Activated T-cell treated with anti-CD3 and anti-CD28 coated beads, Interleukin-2, amount 50 U/mL, for 24 hours (primary cell): ENCODE measurements around the gene HCN2.
"Not testable (repeated sequence)": the region's sequence is repeated elsewhere in the genome, so short reads cannot be mapped to it uniquely, and the experiment has no call there.

Experiments
- DNase-seq: peaks from one replicate; pipeline ENCODE4 v3.0.0-alpha.2; 2020
- H3K27ac Mint-ChIP-seq: 2 replicates; pipeline ENCODE4 v1.8.0; 2020; ENCODE audit warnings: mild to moderate bottlenecking, mixed read lengths
- H3K27me3 Mint-ChIP-seq: 2 replicates; pipeline ENCODE4 v1.8.0; 2020; ENCODE audit warnings: mixed read lengths
- H3K36me3 Mint-ChIP-seq: 2 replicates; pipeline ENCODE4 v1.8.0; 2020; ENCODE audit warnings: low read depth, mixed read lengths
- H3K4me1 Mint-ChIP-seq: 2 replicates; pipeline ENCODE4 v1.8.0; 2020; ENCODE audit warnings: low read depth, mixed read lengths
- H3K4me3 Mint-ChIP-seq: 2 replicates; pipeline ENCODE4 v1.8.0; 2020; ENCODE audit warnings: mild to moderate bottlenecking, moderate library complexity, mixed read lengths
- H3K9me3 Mint-ChIP-seq: 2 replicates; pipeline ENCODE4 v1.8.0; 2020; ENCODE audit warnings: mixed read lengths

Gene HCN2

GRCh38 chr19:602391-603301, 13.0 kb downstream of the HCN2 start:
- Mint-ChIP-seq H3K36me3 (no peaks in the 10 kb centered on the region), H3K27me3 (no peaks in the 10 kb centered on the region), H3K9me3 (no peaks in the 10 kb centered on the region), H3K4me1 (peaks cover 1% of the 10 kb centered on the region), H3K27ac (no peak overlapping the region), H3K4me3 (no peak overlapping the region)
- no peak for DNase-seq

GRCh38 chr19:603302-603639, 13.6 kb downstream of the HCN2 start:
- H3K4me3 Mint-ChIP-seq, DNase-seq, H3K4me1 Mint-ChIP-seq, H3K36me3 Mint-ChIP-seq, H3K9me3 Mint-ChIP-seq, H3K27me3 Mint-ChIP-seq, H3K27ac Mint-ChIP-seq: not testable (repeated sequence)

- not testable (repeated sequence) for H3K36me3 Mint-ChIP-seq, H3K27ac Mint-ChIP-seq, H3K27me3 Mint-ChIP-seq, H3K4me3 Mint-ChIP-seq, H3K9me3 Mint-ChIP-seq, DNase-seq, H3K4me1 Mint-ChIP-seq
Observed at GRCh38 chr19:603779-604178, 14.1 kb downstream of the HCN2 start.

- H3K27me3 Mint-ChIP-seq, result no peaks in the 10 kb centered on the region
- H3K4me3 Mint-ChIP-seq, result no peak overlapping the region
- H3K4me1 Mint-ChIP-seq, result peaks cover 2% of the 10 kb centered on the region
- no peaks in the 10 kb centered on the region for H3K36me3 Mint-ChIP-seq
- H3K27ac Mint-ChIP-seq, result no peak overlapping the region
- DNase-seq, result no peak
- no peaks in the 10 kb centered on the region for H3K9me3 Mint-ChIP-seq
Observed at GRCh38 chr19:604355-604754, 14.7 kb downstream of the HCN2 start.

- not testable (repeated sequence) for H3K36me3 Mint-ChIP-seq, H3K27me3 Mint-ChIP-seq, DNase-seq, H3K9me3 Mint-ChIP-seq, H3K4me1 Mint-ChIP-seq
- H3K27ac Mint-ChIP-seq, result peak overlapping the region; percentile 55
- H3K4me3 Mint-ChIP-seq, result peak overlapping the region; percentile 65
Observed at GRCh38 chr19:605061-605971, 15.6 kb downstream of the HCN2 start.

- Mint-ChIP-seq H3K27me3 (no peaks in the 10 kb centered on the region), H3K27ac (no peak overlapping the region), H3K9me3 (no peaks in the 10 kb centered on the region), H3K36me3 (no peaks in the 10 kb centered on the region), H3K4me3 (no peak overlapping the region), H3K4me1 (peaks cover 26% of the 10 kb centered on the region)
- no peak for DNase-seq
Observed at GRCh38 chr19:607301-608154, 17.8 kb downstream of the HCN2 start.

GRCh38 chr19:608155-609003, 18.7 kb downstream of the HCN2 start:
- no peaks in the 10 kb centered on the region for H3K27me3 Mint-ChIP-seq
- peak overlapping the region; percentile 38 for H3K4me3 Mint-ChIP-seq
- peaks cover 33% of the 10 kb centered on the region for H3K4me1 Mint-ChIP-seq
- peaks cover 7% of the 10 kb centered on the region for H3K36me3 Mint-ChIP-seq
- no peaks in the 10 kb centered on the region for H3K9me3 Mint-ChIP-seq
- no peak for DNase-seq
- no peak overlapping the region for H3K27ac Mint-ChIP-seq

GRCh38 chr19:609004-609346, 19.3 kb downstream of the HCN2 start:
- no peak for DNase-seq
- Mint-ChIP-seq H3K4me3 (no peak overlapping the region), H3K27me3 (no peaks in the 10 kb centered on the region), H3K27ac (no peak overlapping the region), H3K4me1 (peaks cover 33% of the 10 kb centered on the region), H3K36me3 (peaks cover 7% of the 10 kb centered on the region), H3K9me3 (no peaks in the 10 kb centered on the region)

- peaks cover 14% of the 10 kb centered on the region for H3K36me3 Mint-ChIP-seq
- no peaks in the 10 kb centered on the region for H3K27me3 Mint-ChIP-seq
- H3K27ac Mint-ChIP-seq, result peak overlapping the region; percentile 98
- no peaks in the 10 kb centered on the region for H3K9me3 Mint-ChIP-seq
- peaks cover 32% of the 10 kb centered on the region for H3K4me1 Mint-ChIP-seq
- H3K4me3 Mint-ChIP-seq, result peak overlapping the region; percentile 76
- DNase-seq, result peak; percentile 66
Observed at GRCh38 chr19:610071-610800, 20.6 kb downstream of the HCN2 start.

GRCh38 chr19:610801-611480, 21.3 kb downstream of the HCN2 start:
- no peaks in the 10 kb centered on the region for H3K9me3 Mint-ChIP-seq
- H3K36me3 Mint-ChIP-seq, result peaks cover 18% of the 10 kb centered on the region
- peaks cover 35% of the 10 kb centered on the region for H3K4me1 Mint-ChIP-seq
- peak; percentile 76 for DNase-seq
- peak overlapping the region; percentile 98 for H3K27ac Mint-ChIP-seq
- peak overlapping the region; percentile 75 for H3K4me3 Mint-ChIP-seq
- H3K27me3 Mint-ChIP-seq, result peaks cover 3% of the 10 kb centered on the region

- H3K36me3 Mint-ChIP-seq, result peaks cover 18% of the 10 kb centered on the region
- H3K4me1 Mint-ChIP-seq, result peaks cover 35% of the 10 kb centered on the region
- peak overlapping the region; percentile 75 for H3K4me3 Mint-ChIP-seq
- H3K9me3 Mint-ChIP-seq, result no peaks in the 10 kb centered on the region
- H3K27ac Mint-ChIP-seq, result peak overlapping the region; percentile 98
- DNase-seq, result peak; percentile 76
- H3K27me3 Mint-ChIP-seq, result peaks cover 3% of the 10 kb centered on the region
Observed at GRCh38 chr19:611481-611868, 21.8 kb downstream of the HCN2 start.

- DNase-seq, result no peak
- H3K27me3 Mint-ChIP-seq, result peaks cover 3% of the 10 kb centered on the region
- H3K9me3 Mint-ChIP-seq, result no peaks in the 10 kb centered on the region
- H3K27ac Mint-ChIP-seq, result no peak overlapping the region
- H3K4me1 Mint-ChIP-seq, result peaks cover 35% of the 10 kb centered on the region
- peak overlapping the region; percentile 8 for H3K4me3 Mint-ChIP-seq
- H3K36me3 Mint-ChIP-seq, result peaks cover 28% of the 10 kb centered on the region
Observed at GRCh38 chr19:612941-613340, 23.3 kb downstream of the HCN2 start.
